OCI-LY1 (cell line): ENCODE results near the gene TLR6.

Source experiments
- CTCF ChIP-seq: fragments of 200-600 bp; sonication (generic), shearing (Covaris generic); IDR thresholded peaks from 2 replicates; pipeline ENCODE4 v1.5.1; 2017; ENCODE audit warnings: mild to moderate bottlenecking, antibody characterized with exemption, low read length, moderate library complexity, mixed read lengths
- EZH2 ChIP-seq: fragments of 200-600 bp; sonication (generic), shearing (Covaris generic); IDR thresholded peaks from 2 replicates; pipeline ENCODE4 v1.8.0; 2017; ENCODE audit warnings: borderline replicate concordance, mixed run types, mild to moderate bottlenecking, antibody characterized with exemption, low read length, moderate library complexity, mixed read lengths

- TF ChIP-seq CTCF (no peak), EZH2 (no peak)
These were observed 27.4 kb downstream of the TLR6 start for GRCh38 chr4:38829237-38829636.
